SIG-M5 treated with dmso at 0.1 percent for 504 hours (cell line): ENCODE measurements around the gene TSPAN4.

Experiments used
- DNase-seq: peaks from one replicate; lab custom pipeline; 2025; ENCODE audit not compliant: unreplicated experiment; lab: John Stamatoyannopoulos, UW

The TSPAN4 gene

GRCh38 chr11:905952-906351, 63.3 kb downstream of the TSPAN4 start:
- DNase-seq: no peak

- no peak for DNase-seq
Observed at GRCh38 chr11:907668-908067, 65.0 kb downstream of the TSPAN4 start.

DNA sequence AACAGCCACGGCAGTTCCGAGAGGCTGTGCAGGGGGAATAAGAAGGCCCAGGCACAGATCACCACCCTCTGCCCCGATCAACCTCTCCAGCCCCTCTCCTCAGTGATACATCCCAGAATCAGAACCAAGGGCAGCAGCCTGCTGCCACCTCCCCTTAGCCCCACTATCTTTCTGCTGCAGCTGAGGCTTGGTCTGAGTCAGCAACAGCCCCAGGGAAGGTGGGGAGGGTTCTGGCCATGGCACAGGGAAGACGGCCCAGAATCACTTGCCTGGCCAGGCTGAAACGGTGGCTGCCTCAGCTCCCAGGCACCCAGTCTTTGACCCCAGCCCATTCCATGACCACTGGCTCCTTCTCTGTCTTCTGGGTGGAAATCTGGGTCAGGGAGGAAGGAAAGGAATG, 65.6 kb downstream of the TSPAN4 start:
- DNase-seq: no peak

GRCh38 chr11:909406-909805, 66.8 kb downstream of the TSPAN4 start:
- DNase-seq: no peak

GRCh38 chr11:910044-910588, 67.5 kb downstream of the TSPAN4 start:
- peak; percentile 38 for DNase-seq

- DNase-seq: peak; percentile 52
Observed at GRCh38 chr11:910589-911030, 68.0 kb downstream of the TSPAN4 start, which contains the start of gene CHID1. TSS of gene CHID1 (minus strand) at chr11:910810. CDS start at chr11:904816, 5,994 bp downstream.

DNA sequence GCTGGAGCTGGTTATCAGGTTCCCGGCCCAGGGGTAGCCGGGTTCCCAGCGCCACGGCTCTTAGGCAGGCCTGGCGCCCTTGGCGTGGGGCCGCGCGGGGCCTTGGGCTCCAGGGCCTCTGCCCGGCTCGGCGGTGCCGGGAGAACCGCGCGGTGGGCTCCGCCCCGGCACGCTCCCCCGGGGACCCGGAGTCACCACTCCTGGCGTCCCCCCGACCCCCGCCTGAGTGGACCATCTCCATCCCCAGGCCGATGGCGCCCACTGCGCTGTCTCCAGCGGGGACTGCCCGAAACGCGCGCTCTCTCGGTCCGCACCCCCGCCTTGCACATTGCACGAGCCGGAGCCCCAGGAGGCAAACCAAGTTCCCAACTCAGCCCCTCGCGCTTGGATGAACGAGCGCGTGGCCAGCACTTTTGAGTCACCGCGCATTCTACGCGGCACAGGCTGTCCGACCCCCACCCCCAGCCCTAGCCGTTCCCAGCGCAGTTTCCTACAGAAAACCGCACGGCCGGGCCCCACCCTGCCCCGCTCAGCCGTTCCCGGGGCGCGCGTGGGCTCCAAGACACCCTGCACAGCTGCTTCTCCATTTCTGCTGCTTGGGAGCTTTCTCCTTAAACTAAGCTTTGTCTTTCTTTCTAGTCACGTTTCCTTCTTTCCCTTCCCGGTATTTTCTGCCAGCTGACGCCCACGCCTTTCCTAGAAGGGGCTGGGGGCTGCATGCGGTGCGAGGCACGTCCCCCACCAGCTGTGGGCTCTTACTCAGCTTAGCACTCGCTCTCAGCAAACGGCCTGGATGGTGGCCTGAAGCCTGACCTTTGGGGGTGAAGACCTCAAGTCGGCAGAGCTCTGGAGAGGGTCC, 68.6 kb downstream of the TSPAN4 start:
- peak; percentile 38 for DNase-seq

GRCh38 chr11:911890-912219, 69.2 kb downstream of the TSPAN4 start:
- DNase-seq: no peak

- DNase-seq: no peak
Observed at GRCh38 chr11:912266-912665, 69.6 kb downstream of the TSPAN4 start.

- no peak for DNase-seq
Observed at GRCh38 chr11:913043-913442, 70.4 kb downstream of the TSPAN4 start.

DNA sequence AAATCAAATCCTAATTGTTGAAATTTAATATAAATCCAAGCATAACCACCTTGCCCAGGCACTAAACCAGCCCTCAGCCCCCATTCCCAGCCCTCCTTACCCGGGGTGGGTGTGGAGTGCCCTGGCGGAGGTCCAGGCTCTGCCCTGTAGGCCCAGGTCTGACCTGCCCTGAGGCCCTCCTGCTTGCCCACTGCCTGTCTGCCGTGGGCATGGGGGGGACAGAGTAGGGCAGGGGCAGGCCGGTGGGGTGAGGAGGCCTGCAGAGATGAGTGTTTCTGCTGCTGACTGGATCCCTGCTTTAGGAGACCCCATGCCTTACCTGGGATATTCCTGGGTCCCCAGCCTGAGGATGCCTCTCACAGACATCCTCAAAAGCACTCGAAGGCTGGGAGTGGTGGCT, 71.6 kb downstream of the TSPAN4 start:
- DNase-seq: no peak

GRCh38 chr11:914747-915501, 72.3 kb downstream of the TSPAN4 start:
- DNase-seq: no peak
